ENCODE measurements around the gene TMPRSS13.
"Not testable (repeated sequence)": the region's sequence is repeated elsewhere in the genome, so short reads cannot be mapped to it uniquely, and the experiment has no call there.

TMPRSS13 gene

DNA sequence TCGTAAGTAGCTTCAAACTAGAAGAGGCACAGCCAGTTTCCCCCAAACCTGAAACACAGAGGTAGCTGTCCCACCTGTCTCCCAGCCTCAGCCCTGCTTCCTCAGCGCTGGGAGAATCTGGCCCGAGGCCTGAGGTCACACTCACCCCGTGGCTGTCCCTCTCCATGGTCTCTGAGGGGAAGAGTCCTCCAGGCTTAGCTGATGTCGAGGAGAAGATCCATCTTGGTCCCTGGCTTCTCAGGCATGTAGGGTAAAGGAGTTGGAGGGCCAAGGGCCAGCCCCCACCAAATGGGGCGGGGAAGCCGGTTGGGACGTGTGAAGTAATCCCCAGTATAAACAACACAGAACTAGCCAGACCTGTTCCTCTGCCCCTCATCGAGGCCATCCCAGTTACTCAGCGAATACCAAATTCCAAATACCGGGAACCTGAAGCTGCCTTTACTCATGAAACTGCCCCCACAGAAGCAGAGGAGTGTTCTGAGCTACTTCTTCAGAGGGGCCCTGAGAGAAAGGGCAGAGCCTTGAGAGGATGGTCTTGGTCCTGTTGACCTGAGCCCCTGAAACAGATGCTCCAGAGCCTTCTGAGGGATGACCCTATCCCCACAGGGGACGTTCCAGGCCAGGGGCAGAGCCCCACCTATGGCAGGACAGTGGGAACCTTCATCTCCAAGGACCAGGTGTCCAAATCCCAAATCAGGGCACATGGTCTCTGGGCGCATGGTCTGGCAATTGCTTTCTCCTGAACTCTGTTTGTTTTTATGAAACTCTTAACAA, at the start of gene TMPRSS13:
TMPRSS13 (minus strand) TSS at position 261 of the 774 bp plus-strand sequence; CDS start at position 166, 95 bp downstream.
- no peak for DNase-seq (ENCODE audit: low read depth)

GRCh38 chr11:117978991-117979390, 49.8 kb upstream of the TMPRSS13 start:
- no peak for DNase-seq (ENCODE audit: low read depth)

DNA sequence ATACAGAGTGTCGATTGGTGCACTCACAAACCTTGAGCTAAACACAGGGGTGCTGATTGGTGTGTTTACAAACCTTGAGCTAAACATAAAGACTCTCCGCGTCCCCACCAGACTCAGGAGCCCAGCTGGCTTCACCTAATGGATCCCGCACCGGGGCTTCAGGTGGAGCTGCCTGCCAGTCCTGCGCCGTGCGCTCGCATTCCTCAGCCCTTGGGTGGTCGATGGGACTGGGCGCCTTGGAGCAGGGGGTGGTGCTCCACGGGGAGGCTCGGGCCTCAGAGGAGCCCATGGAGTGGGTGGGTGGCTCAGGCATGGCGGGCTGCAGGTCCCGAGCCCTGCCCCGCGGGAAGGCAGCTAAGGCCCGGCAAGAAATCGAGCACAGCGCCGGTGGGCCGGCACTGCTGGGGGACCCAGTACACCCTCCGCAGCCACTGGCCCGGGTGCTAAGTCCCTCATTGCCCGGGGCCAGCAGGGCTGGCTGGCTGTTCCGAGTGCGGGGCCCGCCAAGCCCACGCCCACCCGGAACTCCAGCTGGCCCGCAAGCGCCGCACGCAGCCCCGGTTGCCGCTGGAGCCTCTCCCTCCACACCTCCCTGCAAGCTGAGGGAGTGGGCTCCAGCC, 49.2 kb upstream of the TMPRSS13 start:
- DNase-seq (ENCODE audit: low read depth) = not testable (repeated sequence)

DNA sequence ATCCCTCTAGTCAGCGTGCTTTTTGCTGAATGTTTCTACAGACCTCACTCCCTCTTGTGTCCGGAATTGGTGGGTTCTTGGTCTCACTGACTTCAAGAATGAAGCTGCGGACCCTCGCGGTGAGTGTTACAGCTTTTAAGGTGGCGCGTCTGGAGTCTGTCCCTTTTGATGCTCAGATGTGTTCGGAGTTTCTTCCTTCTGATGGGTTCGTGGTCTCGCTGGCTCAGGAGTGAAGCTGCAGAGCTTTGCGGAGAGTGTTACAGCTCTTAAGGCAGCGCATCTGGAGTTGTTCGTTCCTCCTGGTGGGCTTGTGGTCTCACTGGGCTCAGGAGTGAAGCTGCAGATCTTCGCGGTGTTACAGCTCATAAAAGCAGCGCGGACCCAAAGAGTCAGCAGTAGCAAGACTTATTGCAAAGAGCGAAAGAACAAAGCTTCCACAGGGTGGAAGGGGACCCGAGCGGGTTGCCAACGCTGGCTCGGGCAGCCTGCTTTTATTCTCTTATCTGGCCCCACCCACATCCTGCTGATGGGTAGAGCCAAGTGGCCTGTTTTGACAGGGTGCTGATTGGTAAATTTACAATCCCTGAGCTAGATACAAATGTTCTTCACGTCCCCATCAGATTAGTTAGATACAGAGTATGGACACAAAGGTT, 48.5 kb upstream of the TMPRSS13 start:
- not testable (repeated sequence) for DNase-seq (ENCODE audit: low read depth)

DNA sequence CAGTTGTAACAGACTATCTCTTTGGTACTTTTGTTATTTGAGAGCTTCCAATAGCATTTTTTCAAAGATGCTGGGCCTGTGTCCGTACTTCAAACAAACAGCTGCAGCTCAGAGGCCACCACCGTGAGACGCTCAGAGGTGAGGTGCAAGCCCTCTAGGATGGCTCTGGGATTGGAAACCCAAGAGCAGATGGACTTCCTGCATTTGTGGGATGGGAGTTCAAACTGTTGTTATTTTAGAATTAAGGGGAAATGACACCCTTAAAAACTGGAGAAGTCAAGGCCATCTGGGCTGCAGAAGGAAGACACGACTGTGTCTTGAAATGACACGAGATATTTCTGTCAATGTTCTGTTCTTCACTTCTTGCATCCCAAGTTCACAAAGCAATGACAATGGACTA, 47.8 kb upstream of the TMPRSS13 start:
- DNase-seq (ENCODE audit: low read depth) = no peak

- no peak for DNase-seq (ENCODE audit: low read depth)
Observed at GRCh38 chr11:117976445-117976844, 47.2 kb upstream of the TMPRSS13 start.

DNA sequence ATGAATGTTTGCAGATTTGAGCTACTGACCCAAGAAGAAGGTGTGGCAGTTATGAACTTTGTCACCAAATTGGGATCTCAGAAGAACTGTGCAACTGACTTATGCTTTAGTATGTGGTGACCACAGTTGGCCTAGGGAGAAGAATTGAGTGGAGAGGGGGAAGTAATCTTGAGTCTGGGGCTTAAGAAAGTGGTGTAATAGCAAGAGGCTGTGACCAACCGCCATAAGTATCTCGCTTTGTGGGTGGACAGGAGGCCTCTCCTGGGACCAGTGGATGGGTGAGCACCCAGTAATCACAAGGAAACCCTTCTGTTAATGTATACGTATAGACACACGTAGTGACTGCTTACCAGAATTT, 44.3 kb upstream of the TMPRSS13 start:
- no peak for DNase-seq (ENCODE audit: low read depth)

GRCh38 chr11:117972629-117973502, 43.7 kb upstream of the TMPRSS13 start:
- DNase-seq (ENCODE audit: low read depth) = no peak

GRCh38 chr11:117972044-117972443, 42.8 kb upstream of the TMPRSS13 start:
- no peak for DNase-seq (ENCODE audit: low read depth)

- DNase-seq (ENCODE audit: low read depth) = no peak
Observed at GRCh38 chr11:117970400-117971024, 41.3 kb upstream of the TMPRSS13 start.

- DNase-seq (ENCODE audit: low read depth) = no peak
Observed at GRCh38 chr11:117969160-117969991, 40.2 kb upstream of the TMPRSS13 start.

GRCh38 chr11:117966908-117967307, 37.7 kb upstream of the TMPRSS13 start:
- DNase-seq (ENCODE audit: low read depth) = no peak

DNA sequence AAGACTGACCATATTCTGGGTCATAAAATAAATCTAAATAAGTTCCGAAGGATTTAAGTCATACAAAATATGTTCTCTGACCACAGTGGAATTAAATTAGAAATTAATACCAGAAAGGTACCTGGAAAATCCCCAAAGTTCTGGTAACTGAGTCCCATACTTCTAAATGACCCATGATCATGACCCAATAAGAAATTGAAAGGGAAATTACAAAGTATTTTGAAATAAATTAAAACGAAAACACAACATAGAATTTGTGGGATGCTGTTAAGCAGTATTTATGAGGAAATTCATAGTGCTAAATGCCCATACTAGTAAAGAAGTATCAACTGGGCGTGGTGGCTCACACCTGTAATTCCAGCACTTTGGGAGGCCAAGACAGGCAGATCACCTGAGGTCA, 33.6 kb upstream of the TMPRSS13 start:
- DNase-seq (ENCODE audit: low read depth) = no peak

DNA sequence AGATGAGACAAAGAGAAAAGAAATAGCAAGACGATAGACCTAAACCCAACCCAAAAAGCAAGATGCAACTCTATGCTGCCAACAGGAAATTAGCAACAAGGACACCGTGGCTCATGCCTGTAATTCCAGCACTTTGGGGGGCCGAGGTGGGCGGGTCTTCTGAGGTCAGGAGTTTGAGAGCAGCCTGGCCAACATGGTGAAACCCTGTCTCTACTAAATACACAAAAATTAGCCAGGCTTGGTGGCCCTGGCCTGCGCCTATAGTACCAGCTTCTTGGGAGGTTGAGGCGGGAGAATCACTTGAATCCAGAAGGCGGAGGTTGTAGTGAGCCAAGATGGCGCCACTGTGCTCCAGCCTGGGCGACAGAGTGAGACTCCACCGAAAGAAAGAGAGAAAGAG, 32.7 kb upstream of the TMPRSS13 start:
- no peak for DNase-seq (ENCODE audit: low read depth)

GRCh38 chr11:117960406-117960805, 31.2 kb upstream of the TMPRSS13 start:
- no peak for DNase-seq (ENCODE audit: low read depth)

DNA sequence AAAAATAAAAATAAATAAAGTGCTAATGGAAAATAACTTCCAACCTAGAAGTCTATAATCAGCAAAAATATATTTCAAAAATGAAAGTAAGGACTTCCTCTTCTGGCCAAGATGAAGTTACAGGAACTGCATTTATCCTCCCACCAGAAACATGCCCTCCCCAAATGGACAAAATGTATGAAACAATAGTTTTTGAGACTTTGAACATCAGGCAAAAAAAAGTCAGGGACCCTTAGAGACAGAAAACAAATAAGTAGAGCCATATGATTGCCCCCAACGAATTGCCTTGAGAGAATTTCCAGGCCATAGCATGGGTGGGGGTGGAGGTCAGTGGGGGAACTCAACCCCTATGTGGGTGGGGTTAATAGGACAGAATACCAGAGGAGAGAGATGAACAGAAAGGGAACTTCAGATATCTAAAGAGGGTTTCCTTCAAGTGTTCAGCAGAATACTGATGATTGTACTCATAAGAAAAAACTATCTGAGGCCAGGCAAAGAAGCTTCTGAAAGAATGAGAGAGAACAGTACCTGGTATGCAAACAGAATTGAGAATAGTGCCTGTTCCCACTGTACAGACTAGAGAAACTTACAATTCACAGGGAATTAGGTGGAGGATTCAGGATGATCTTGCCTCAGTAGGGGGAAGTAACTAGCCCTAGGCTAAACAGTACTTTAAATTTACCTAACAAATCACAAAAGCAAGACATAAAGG, 30.4 kb upstream of the TMPRSS13 start:
- no peak for DNase-seq (ENCODE audit: low read depth)

DNA sequence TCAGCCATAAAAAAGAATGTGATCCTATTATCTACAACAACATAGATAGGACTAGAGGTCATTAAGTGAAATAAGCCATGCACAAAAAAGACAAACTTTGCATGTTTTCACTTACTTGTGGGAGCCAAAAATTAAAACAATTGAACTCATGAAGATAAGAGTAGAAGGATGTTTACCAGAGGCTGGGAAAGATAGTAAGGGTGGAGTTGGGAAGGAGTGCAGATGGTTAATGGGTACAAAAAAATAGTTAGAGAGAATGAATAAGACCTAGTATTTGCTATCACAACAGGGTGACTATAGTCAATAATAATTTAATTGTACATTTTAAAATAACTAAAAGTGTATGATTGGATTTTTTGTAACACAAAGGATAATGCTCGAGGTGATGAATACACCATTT, 29.7 kb upstream of the TMPRSS13 start:
- no peak for DNase-seq (ENCODE audit: low read depth)

DNA sequence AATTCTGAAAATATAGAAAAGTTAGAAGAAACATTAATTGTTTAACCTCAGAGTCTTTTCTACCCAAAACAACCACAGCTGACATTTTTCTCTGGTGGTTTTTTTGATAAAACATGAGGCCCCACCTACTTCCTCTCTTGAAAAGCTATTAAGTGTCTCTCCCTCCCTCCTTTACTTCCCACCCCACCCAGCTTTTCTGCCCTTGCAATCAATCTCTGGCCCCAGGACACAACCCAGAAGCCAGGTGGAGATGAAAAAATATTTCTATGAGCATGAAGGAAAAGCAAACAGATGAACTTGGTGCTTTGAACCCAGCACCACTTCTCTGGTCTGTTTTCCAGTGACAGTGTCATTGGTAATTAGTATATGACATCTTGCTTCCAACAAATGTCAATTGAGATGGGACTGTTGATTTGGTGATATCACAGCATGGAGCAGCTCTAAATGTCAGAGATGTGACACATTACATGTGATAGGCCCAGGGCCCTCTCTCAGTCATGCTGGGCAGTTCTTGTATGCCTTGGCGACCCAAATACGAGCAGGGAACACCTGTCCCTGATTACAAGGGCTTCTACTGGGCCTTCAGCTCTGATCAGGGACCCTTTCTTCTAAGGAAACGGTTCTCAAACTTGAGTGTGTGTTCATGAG, 23.9 kb upstream of the TMPRSS13 start:
- no peak for DNase-seq (ENCODE audit: low read depth)

Measured in stimulated activated CD8-positive, alpha-beta memory T cell treated with anti-CD3 and anti-CD28 coated beads, Interleukin-7, amount 100 ng/mL, for 24 hours (primary cell).